ENCODE data around the gene ANAPC13. TPM values are rescaled to one million over a fixed set of nuclear protein-coding genes. Genes with fewer than 3 reads are reported as not detected.

The ANAPC13 gene
- total and polyA plus RNA-seq, 2 of the 13 experiments (the other 11 are each of a cell fraction or from before 2014, with no cell fraction given) = 48.7 to 69.1 TPM

Other genes starting within 250 kb of the ANAPC13 start
- 58.7 and 66.2 TPM in 2 replicates for gene RYK, start 235.1 kb downstream of the ANAPC13 start, total RNA-seq (2016; rRNA removed; fragmentation: Illumina TruSeq; extraction: Trizol)
- gene RYK, start 235.1 kb downstream of the ANAPC13 start, polyA plus RNA-seq (2011; rRNA removed) = 30.8 and 35.0 TPM in 2 replicates
- gene AMOTL2, start 111.5 kb downstream of the ANAPC13 start, total RNA-seq (2016; rRNA removed; fragmentation: Illumina TruSeq; extraction: Trizol) = 11.5 and 17.3 TPM in 2 replicates
- 14.0 and 18.5 TPM in 2 replicates for gene AMOTL2, start 111.5 kb downstream of the ANAPC13 start, polyA plus RNA-seq (2011; rRNA removed)
- 18.4 and 25.6 TPM in 2 replicates for gene CEP63, start 72 bp upstream of the ANAPC13 start, total RNA-seq (2016; rRNA removed; fragmentation: Illumina TruSeq; extraction: Trizol)
- 7.0 and 7.2 TPM in 2 replicates for gene CEP63, start 72 bp upstream of the ANAPC13 start, polyA plus RNA-seq (2011; rRNA removed)
- not detected in 2 replicates for gene KY, start 165.0 kb upstream of the ANAPC13 start, total RNA-seq (2016; rRNA removed; fragmentation: Illumina TruSeq; extraction: Trizol)
- gene KY, start 165.0 kb upstream of the ANAPC13 start, polyA plus RNA-seq (2011; rRNA removed) = not detected in 2 replicates

Data from HepG2 (cell line).